Activated T-helper 2 cell treated with anti-CD3 and anti-CD28 coated beads, Interferon-gamma antibody, Interleukin-2, Interleukin-4, amounts not matched to agents 10 μg/mL and 5 μg/mL and 100 μg/mL, durations not matched to agents 14 hours and 24 hours and 36 hours (primary cell): ENCODE data around the gene LRP2. TPM values are rescaled to one million over a fixed set of nuclear protein-coding genes. Genes with fewer than 3 reads are reported as not detected.
"Not testable (repeated sequence)": the region's sequence is repeated elsewhere in the genome, so short reads cannot be mapped to it uniquely, and the experiment has no call there.

ENCODE experiments used
- DNase-seq: peaks from one replicate; pipeline ENCODE4 v3.0.0; 2021; ENCODE audit warnings: low spot score
- H3K27ac Mint-ChIP-seq: one replicate; pipeline ENCODE4 v1.8.0; 2021; ENCODE audit warnings: mixed read lengths
- H3K27me3 Mint-ChIP-seq: one replicate; pipeline ENCODE4 v1.8.0; 2021; ENCODE audit warnings: low read depth, mixed read lengths
- H3K36me3 Mint-ChIP-seq: one replicate; pipeline ENCODE4 v1.8.0; 2021; ENCODE audit warnings: low read depth, mixed read lengths
- H3K4me1 Mint-ChIP-seq: one replicate; pipeline ENCODE4 v1.8.0; 2021; ENCODE audit warnings: low read depth, mixed read lengths
- H3K4me3 Mint-ChIP-seq: one replicate; pipeline ENCODE4 v1.8.0; 2021; ENCODE audit warnings: low read depth, mild to moderate bottlenecking, moderate library complexity, mixed read lengths
- H3K9me3 Mint-ChIP-seq: one replicate; pipeline ENCODE4 v1.8.0; 2021; ENCODE audit warnings: mixed read lengths
- intact Hi-C: fragments of 100-400 bp; cut with micrococcal nuclease; formaldehyde crosslinking; loops from one replicate; pipeline ENCODE4 v1.15.1; 2023
- total RNA-seq: library from RNA; stranded (reverse); gene quantifications from 2 replicates; pipeline ENCODE4 v1.2.3, GENCODE V29; 2022

LRP2 gene
- total RNA-seq, 1 donor from 2014 or later: 0.46 TPM

DNA sequence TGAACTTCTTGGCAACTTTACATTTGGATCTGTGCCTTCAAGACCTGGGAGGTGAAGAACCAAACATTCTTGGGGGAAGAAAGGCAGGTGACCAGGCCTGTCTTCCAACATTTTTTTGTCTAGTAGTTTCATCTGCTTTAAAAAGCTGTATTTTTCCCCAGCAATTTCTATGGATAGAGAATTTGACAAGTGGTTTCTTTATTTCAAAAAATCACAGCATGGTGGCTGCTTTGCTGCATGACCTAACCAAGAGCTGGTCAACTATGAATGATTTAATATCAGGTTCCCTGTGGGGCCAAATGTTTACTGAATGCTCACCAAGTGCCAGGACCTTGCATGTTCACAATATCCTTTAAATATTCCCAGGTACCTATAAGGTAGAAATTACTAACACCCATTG, 19.1 kb downstream of the LRP2 start:
- no peaks in the 10 kb centered on the region for H3K9me3 Mint-ChIP-seq
- H3K27ac Mint-ChIP-seq: no peak overlapping the region
- no peak for DNase-seq
- no peak overlapping the region for H3K4me3 Mint-ChIP-seq
- no peaks in the 10 kb centered on the region for H3K36me3 Mint-ChIP-seq
- no peaks in the 10 kb centered on the region for H3K4me1 Mint-ChIP-seq
- H3K27me3 Mint-ChIP-seq: peaks cover 30% of the 10 kb centered on the region
- intact Hi-C loops: no loop called here

- peaks cover 37% of the 10 kb centered on the region for H3K27me3 Mint-ChIP-seq
- no peak for DNase-seq
- intact Hi-C loops: no loop called here
- H3K9me3 Mint-ChIP-seq: no peaks in the 10 kb centered on the region
- H3K4me1 Mint-ChIP-seq: no peaks in the 10 kb centered on the region
- no peak overlapping the region for H3K4me3 Mint-ChIP-seq
- no peaks in the 10 kb centered on the region for H3K36me3 Mint-ChIP-seq
- no peak overlapping the region for H3K27ac Mint-ChIP-seq
Observed at GRCh38 chr2:169339657-169340056, 22.7 kb downstream of the LRP2 start.

DNA sequence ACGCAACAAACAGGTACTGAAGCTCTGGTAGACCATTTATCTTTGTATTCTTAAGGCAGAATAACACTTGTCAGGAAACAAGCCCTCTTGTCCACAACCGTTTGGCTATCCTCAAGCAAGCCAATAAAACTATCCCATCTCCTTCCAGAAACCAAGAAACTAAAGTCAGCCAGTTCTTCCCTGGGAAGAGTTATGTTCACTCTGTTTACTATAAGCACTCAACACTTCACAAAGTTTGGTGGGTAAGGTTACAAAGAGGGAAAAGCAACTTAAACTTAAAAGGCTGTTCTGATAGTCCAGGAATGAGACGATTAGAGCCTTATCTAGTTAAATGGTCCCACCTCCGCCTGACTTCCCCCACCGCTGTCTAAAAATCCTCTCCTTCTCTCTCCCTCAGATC, 25.6 kb downstream of the LRP2 start:
- Mint-ChIP-seq H3K27ac (no peak overlapping the region), H3K9me3 (no peaks in the 10 kb centered on the region), H3K4me1 (no peaks in the 10 kb centered on the region), H3K4me3 (no peak overlapping the region), H3K27me3 (peaks cover 27% of the 10 kb centered on the region), H3K36me3 (no peaks in the 10 kb centered on the region)
- intact Hi-C loops: no loop called here
- DNase-seq: no peak

- Mint-ChIP-seq H3K4me3 (no peak overlapping the region), H3K27me3 (peaks cover 6% of the 10 kb centered on the region), H3K27ac (no peak overlapping the region), H3K4me1 (no peaks in the 10 kb centered on the region), H3K9me3 (no peaks in the 10 kb centered on the region), H3K36me3 (no peaks in the 10 kb centered on the region)
- intact Hi-C loops: no loop called here
- DNase-seq: no peak
Observed at GRCh38 chr2:169330555-169331198, 31.7 kb downstream of the LRP2 start.

- no peak for DNase-seq
- no peak overlapping the region for H3K4me3 Mint-ChIP-seq
- no peak overlapping the region for H3K27ac Mint-ChIP-seq
- intact Hi-C loops: no loop called here
- H3K9me3 Mint-ChIP-seq: no peaks in the 10 kb centered on the region
- H3K4me1 Mint-ChIP-seq: no peaks in the 10 kb centered on the region
- no peaks in the 10 kb centered on the region for H3K36me3 Mint-ChIP-seq
- H3K27me3 Mint-ChIP-seq: peaks cover 6% of the 10 kb centered on the region
Observed at GRCh38 chr2:169329688-169330554, 32.4 kb downstream of the LRP2 start.

DNA sequence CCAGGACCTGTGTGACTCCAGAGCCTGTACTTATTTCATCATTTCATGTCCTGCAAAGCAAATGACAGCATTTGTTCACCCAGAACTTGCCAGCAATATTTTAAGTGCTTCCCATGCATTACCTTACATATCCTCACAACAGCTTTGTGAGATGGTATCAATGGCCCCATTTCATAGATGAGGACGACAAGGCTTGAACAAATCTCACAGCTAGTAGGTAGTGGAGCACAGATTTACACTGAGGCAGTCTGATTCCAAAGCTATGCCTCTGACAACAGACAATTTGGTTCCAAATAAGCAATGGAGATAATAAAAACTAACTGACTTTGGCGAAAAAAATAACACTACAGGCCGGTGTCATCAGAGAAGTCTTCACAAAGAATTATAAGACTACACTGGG, 33.5 kb downstream of the LRP2 start:
- Mint-ChIP-seq H3K36me3 (no peaks in the 10 kb centered on the region), H3K9me3 (no peaks in the 10 kb centered on the region), H3K27ac (no peak overlapping the region), H3K4me3 (no peak overlapping the region), H3K4me1 (no peaks in the 10 kb centered on the region), H3K27me3 (peaks cover 7% of the 10 kb centered on the region)
- intact Hi-C loops: no loop called here
- DNase-seq: no peak

DNA sequence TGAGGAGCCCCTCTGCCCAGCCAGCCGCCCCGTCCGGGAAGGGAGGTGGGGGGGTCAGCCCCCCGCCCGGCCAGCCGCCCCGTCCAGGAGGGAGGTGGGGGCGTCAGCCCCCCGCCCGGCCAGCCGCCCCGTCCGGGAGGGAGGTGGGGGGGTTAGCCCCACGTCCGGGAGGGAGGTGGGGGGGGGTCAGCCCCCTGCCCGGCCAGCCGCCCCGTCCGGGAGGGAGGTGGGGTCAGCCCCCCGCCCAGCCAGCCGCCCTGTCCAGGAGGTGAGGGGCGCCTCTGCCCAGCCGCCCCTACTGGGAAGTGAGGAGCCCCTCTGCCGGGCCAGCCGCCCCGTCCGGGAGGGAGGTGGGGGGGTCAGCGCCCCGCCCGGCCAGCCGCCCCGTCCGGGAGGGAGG, 34.5 kb downstream of the LRP2 start:
- H3K27me3 Mint-ChIP-seq, DNase-seq, H3K27ac Mint-ChIP-seq, H3K9me3 Mint-ChIP-seq, intact Hi-C loops, H3K4me1 Mint-ChIP-seq, H3K4me3 Mint-ChIP-seq, H3K36me3 Mint-ChIP-seq: not testable (repeated sequence)

GRCh38 chr2:169325886-169326285, 36.4 kb downstream of the LRP2 start:
- H3K27me3 Mint-ChIP-seq, DNase-seq, H3K36me3 Mint-ChIP-seq, H3K4me3 Mint-ChIP-seq, H3K4me1 Mint-ChIP-seq, H3K9me3 Mint-ChIP-seq, H3K27ac Mint-ChIP-seq, intact Hi-C loops: not testable (repeated sequence)

- H3K27me3 Mint-ChIP-seq: peaks cover 8% of the 10 kb centered on the region
- H3K36me3 Mint-ChIP-seq: no peaks in the 10 kb centered on the region
- DNase-seq: no peak
- no peak overlapping the region for H3K27ac Mint-ChIP-seq
- no peaks in the 10 kb centered on the region for H3K9me3 Mint-ChIP-seq
- no peaks in the 10 kb centered on the region for H3K4me1 Mint-ChIP-seq
- intact Hi-C loops: no loop called here
- H3K4me3 Mint-ChIP-seq: no peak overlapping the region
Observed at GRCh38 chr2:169324581-169325260, 37.6 kb downstream of the LRP2 start.

GRCh38 chr2:169323841-169324240, 38.5 kb downstream of the LRP2 start:
- Mint-ChIP-seq H3K9me3 (no peaks in the 10 kb centered on the region), H3K4me3 (no peak overlapping the region), H3K27ac (no peak overlapping the region), H3K4me1 (no peaks in the 10 kb centered on the region), H3K27me3 (peaks cover 8% of the 10 kb centered on the region), H3K36me3 (no peaks in the 10 kb centered on the region)
- DNase-seq: no peak
- intact Hi-C loops: no loop called here

- Mint-ChIP-seq H3K27me3 (peaks cover 11% of the 10 kb centered on the region), H3K4me3 (no peak overlapping the region), H3K9me3 (no peaks in the 10 kb centered on the region), H3K4me1 (no peaks in the 10 kb centered on the region), H3K27ac (no peak overlapping the region), H3K36me3 (no peaks in the 10 kb centered on the region)
- intact Hi-C loops: no loop called here
- DNase-seq: no peak
Observed at GRCh38 chr2:169320561-169320960, 41.8 kb downstream of the LRP2 start.

- no peaks in the 10 kb centered on the region for H3K9me3 Mint-ChIP-seq
Observed at GRCh38 chr2:169315357-169315756, 47.0 kb downstream of the LRP2 start.

DNA sequence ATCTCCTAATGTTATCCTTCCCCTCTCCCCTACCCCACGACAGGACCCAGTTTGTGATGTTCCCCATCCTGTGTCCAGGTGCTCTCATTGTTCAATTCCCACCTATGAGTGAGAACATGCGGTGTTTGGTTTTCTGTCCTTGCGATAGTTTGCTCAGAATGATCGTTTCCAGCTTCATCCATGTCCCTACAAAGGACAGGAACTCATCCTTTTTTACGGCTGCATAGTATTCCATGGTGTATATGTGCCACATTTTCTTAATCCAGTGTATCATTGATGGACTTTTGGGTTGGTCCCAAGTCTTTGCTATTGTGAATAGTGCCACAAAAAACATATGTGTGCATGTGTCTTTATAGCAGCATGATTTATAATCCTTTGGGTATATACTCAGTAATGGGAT, 54.0 kb downstream of the LRP2 start:
- intact Hi-C loops, H3K4me3 Mint-ChIP-seq, H3K27ac Mint-ChIP-seq, H3K27me3 Mint-ChIP-seq, H3K4me1 Mint-ChIP-seq, DNase-seq, H3K36me3 Mint-ChIP-seq, H3K9me3 Mint-ChIP-seq: not testable (repeated sequence)

More at GRCh38 chr2:169315357-169315756, 47.0 kb downstream of the LRP2 start:
- H3K4me1 Mint-ChIP-seq: no peaks in the 10 kb centered on the region
- intact Hi-C loops: no loop called here
- no peaks in the 10 kb centered on the region for H3K36me3 Mint-ChIP-seq
- no peak overlapping the region for H3K4me3 Mint-ChIP-seq
- H3K27me3 Mint-ChIP-seq: peaks cover 2% of the 10 kb centered on the region
- H3K27ac Mint-ChIP-seq: no peak overlapping the region
- DNase-seq: no peak
